Transverse colon (tissue), 4 donors: ENCODE data around the gene SCN9A. TPM values are rescaled to one million over a fixed set of nuclear protein-coding genes. Genes with fewer than 3 reads are reported as not detected.

Experiments used
- DNase-seq: peaks from one replicate; pipeline ENCODE4 v3.0.0-alpha.2; 2019
- H3K27ac ChIP-seq, 4 donors: fragments of 200-600 bp; sonication (generic); 2 replicates each; pipeline ENCODE4 v1.5.1; 2016 to 2018; ENCODE audit warnings: inconsistent platforms in 4 of 4
- H3K27me3 ChIP-seq: fragments of 200-600 bp; sonication (generic); 2 replicates; pipeline ENCODE4 v1.5.1; 2017; ENCODE audit warnings: inconsistent platforms
- H3K36me3 ChIP-seq, 4 donors: fragments of 200-600 bp; sonication (generic); 2 replicates each; pipeline ENCODE4 v1.5.1; 2017 to 2019; ENCODE audit warnings: inconsistent platforms in 4 of 4
- H3K4me1 ChIP-seq, 4 donors: fragments of 200-600 bp; sonication (generic); 2 replicates each; pipeline ENCODE4 v1.5.1; 2017 to 2020; ENCODE audit warnings: inconsistent platforms in 4 of 4
- H3K4me3 ChIP-seq, 4 donors: fragments of 200-600 bp; sonication (generic); 1 replicate in 1 of 4; 2 replicates in 3 of 4; pipeline versions ENCODE4 v1.5.1 to v1.6.1; 2017 to 2019; ENCODE audit warnings: inconsistent platforms in 4 of 4
- H3K9me3 ChIP-seq, 2 donors: fragments of 200-600 bp; sonication (generic); 2 replicates each; pipeline ENCODE4 v1.5.1; 2017 to 2019; ENCODE audit warnings: inconsistent platforms in 2 of 2
- EP300 ChIP-seq: sonication (generic); formaldehyde crosslinking; IDR thresholded peaks from one replicate; pipeline ENCODE4 v1.6.1; 2017; ENCODE audit warnings: antibody characterized with exemption, low read depth
- POLR2A ChIP-seq: fragments of 450-650 bp; IDR thresholded peaks from one replicate; pipeline ENCODE4 v1.6.1; 2016; ENCODE audit warnings: antibody characterized with exemption, mild to moderate bottlenecking, moderate library complexity
- POLR2AphosphoS5 ChIP-seq, 3 donors: sonication (generic); formaldehyde crosslinking; IDR thresholded peaks; one replicate each; pipeline ENCODE4 v1.6.1; 2016; ENCODE audit warnings: antibody characterized with exemption in 3 of 3
- WGBS, 2 donors: methylation state at CpG; one replicate each; pipeline ENCODE4 v1.1.5; 2018; ENCODE audit warnings: low coverage in 1 of 2; 5-methylcytosine and 5-hydroxymethylcytosine counted together
- in situ Hi-C, 4 donors: fragments of 200-750 bp; cut with MboI; loops; one replicate each; pipeline versions ENCODE4 v1.15.0 to v1.15.1; 2017; ENCODE audit warnings: low sequenced_read_pairs in 3 of 4, low pct_ligation_motif_present in 1 of 4, low pct_unique_long_range_greater_than_20kb in 1 of 4
- intact Hi-C: fragments of 100-400 bp; cut with DNase I; formaldehyde crosslinking; loops from one replicate; pipeline ENCODE4 v1.15.1; 2023; ENCODE audit warnings: low total_unique reads
- total RNA-seq, 4 donors: library from RNA; depleted of rRNA; stranded (reverse); fragments of >200 nt; gene quantifications; one replicate each; pipeline ENCODE4 v1.1.0, GENCODE V29; 2016
- TF ChIP-seq, protein P1 (sequence below), 5 experiments: fragments of 200-600 bp in 3 of 5; fragments of 450-650 bp in 2 of 5; sonication (generic) in 3 of 5; IDR thresholded peaks; 1 replicate in 2 of 5; 2 replicates in 3 of 5; pipeline ENCODE4 v1.5.1; 2016 to 2017; ENCODE audit warnings: antibody characterized with exemption in 5 of 5, inconsistent platforms in 3 of 5, mild to moderate bottlenecking in 2 of 5, moderate library complexity in 1 of 5

The SCN9A gene
- total RNA-seq, 4 donors from 2014 or later: 13.1 to 35.8 (median 24.5) TPM

- Histone ChIP-seq H3K27ac (no peak overlapping the region), H3K36me3 (no peaks in the 10 kb centered on the region), H3K4me1 (peaks cover 0 to 6% (median 3%) of the 10 kb centered on the region in 4 donors), H3K9me3 (no peaks in the 10 kb centered on the region), H3K27me3 (no peaks in the 10 kb centered on the region), H3K4me3 (no peak overlapping the region)
- 66 to 69% methylated on average over 2 of the region's 2 CpGs for WGBS, 2 donors
- no peak for DNase-seq
- no peak for TF ChIP-seq EP300
- TF ChIP-seq, protein P1, sequence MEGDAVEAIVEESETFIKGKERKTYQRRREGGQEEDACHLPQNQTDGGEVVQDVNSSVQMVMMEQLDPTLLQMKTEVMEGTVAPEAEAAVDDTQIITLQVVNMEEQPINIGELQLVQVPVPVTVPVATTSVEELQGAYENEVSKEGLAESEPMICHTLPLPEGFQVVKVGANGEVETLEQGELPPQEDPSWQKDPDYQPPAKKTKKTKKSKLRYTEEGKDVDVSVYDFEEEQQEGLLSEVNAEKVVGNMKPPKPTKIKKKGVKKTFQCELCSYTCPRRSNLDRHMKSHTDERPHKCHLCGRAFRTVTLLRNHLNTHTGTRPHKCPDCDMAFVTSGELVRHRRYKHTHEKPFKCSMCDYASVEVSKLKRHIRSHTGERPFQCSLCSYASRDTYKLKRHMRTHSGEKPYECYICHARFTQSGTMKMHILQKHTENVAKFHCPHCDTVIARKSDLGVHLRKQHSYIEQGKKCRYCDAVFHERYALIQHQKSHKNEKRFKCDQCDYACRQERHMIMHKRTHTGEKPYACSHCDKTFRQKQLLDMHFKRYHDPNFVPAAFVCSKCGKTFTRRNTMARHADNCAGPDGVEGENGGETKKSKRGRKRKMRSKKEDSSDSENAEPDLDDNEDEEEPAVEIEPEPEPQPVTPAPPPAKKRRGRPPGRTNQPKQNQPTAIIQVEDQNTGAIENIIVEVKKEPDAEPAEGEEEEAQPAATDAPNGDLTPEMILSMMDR (IDR thresholded peaks at IDR 0.05): no peak
- no peak for TF ChIP-seq POLR2AphosphoS5 (IDR thresholded peaks at IDR 0.05)
- no peak for TF ChIP-seq POLR2A
- intact Hi-C loops: no loop called here
- in situ Hi-C loops: no loop called here
Measured at GRCh38 chr2:166337932-166338331, 37.8 kb downstream of the SCN9A start.

DNA sequence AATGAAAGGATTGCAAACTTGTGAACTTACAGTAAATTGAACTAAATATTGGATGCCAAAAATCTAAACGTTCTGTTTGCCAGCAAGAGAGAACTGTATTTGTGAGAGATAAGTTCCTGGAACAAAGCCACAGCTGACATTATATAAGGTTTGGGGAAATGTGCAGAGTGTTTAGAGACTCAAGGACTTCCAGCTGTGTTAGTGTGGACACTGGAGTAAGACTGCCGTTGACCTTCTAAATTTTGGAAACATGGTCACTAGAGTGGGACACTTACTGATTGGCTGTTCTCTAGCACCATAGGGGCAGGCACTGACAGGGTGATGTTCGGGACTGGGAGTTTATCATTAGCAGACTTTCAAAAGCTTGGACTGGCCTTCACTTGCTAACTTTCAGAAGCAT lies 40.5 kb downstream of the SCN9A start:
- in situ Hi-C loops (no loop called here), intact Hi-C loops (no loop called here)
- Histone ChIP-seq H3K4me1 (peaks cover 0 to 6% (median 3%) of the 10 kb centered on the region in 4 donors), H3K4me3 (no peak overlapping the region), H3K9me3 (no peaks in the 10 kb centered on the region), H3K36me3 (no peaks in the 10 kb centered on the region), H3K27ac (no peak overlapping the region), H3K27me3 (no peaks in the 10 kb centered on the region)
- no peak for TF ChIP-seq POLR2A
- WGBS, 2 donors: 33 to 43% methylated on average over 3 of the region's 3 CpGs
- DNase-seq: no peak

GRCh38 chr2:166334805-166335204 lies 40.9 kb downstream of the SCN9A start:
- Histone ChIP-seq H3K36me3 (no peaks in the 10 kb centered on the region), H3K27me3 (no peaks in the 10 kb centered on the region), H3K9me3 (no peaks in the 10 kb centered on the region), H3K27ac (no peak overlapping the region), H3K4me1 (peaks cover 0 to 6% (median 3%) of the 10 kb centered on the region in 4 donors), H3K4me3 (no peak overlapping the region)
- DNase-seq: no peak
- in situ Hi-C loops (no loop called here), intact Hi-C loops (no loop called here)
- TF ChIP-seq EP300 (no peak), POLR2A (no peak), POLR2AphosphoS5 (IDR thresholded peaks at IDR 0.05) (no peak)
- TF ChIP-seq, protein P1 (IDR thresholded peaks at IDR 0.05): no peak

DNA sequence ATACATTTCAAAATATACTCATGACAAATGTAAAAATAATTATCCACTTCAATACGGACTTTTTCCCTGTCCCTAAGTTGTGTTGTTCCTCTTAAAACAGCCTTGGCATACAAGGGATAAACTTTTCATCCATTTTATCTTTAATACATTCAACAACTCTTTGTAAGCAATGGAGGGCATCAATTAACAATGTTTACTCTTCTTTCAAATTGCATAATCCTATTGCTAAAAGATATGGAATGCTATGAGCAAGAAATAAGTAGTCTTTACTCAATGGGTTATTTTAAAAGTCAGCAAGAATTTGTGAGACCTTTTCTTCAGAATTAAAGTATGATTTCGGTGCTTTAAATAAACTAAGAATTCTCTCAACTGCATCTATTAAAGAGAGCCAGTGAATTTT lies 41.9 kb downstream of the SCN9A start:
- Histone ChIP-seq H3K4me3 (no peak overlapping the region), H3K4me1 (peaks cover 0 to 6% (median 3%) of the 10 kb centered on the region in 4 donors), H3K27ac (no peak overlapping the region), H3K9me3 (no peaks in the 10 kb centered on the region), H3K27me3 (no peaks in the 10 kb centered on the region), H3K36me3 (no peaks in the 10 kb centered on the region)
- in situ Hi-C loops: no loop called here
- WGBS, 2 donors: 57 to 70% methylated on average over 2 of the region's 2 CpGs
- intact Hi-C loops: no loop called here
- TF ChIP-seq EP300 (no peak), POLR2AphosphoS5 (IDR thresholded peaks at IDR 0.05) (no peak), POLR2A (no peak)
- TF ChIP-seq, protein P1 (IDR thresholded peaks at IDR 0.05): no peak
- DNase-seq: no peak

- H3K4me3 ChIP-seq: no peak overlapping the region
- H3K9me3 ChIP-seq: no peaks in the 10 kb centered on the region
- no peaks in the 10 kb centered on the region for H3K27me3 ChIP-seq
- H3K36me3 ChIP-seq: no peaks in the 10 kb centered on the region
- peaks cover 0 to 6% (median 3%) of the 10 kb centered on the region in 4 donors for H3K4me1 ChIP-seq
- intact Hi-C loops (no loop called here), in situ Hi-C loops (no loop called here)
- TF ChIP-seq, protein P1 (IDR thresholded peaks at IDR 0.05): no peak
- TF ChIP-seq POLR2AphosphoS5 (IDR thresholded peaks at IDR 0.05): no peak
- no peak for TF ChIP-seq POLR2A
- TF ChIP-seq EP300: no peak
- no peak for DNase-seq
- no peak overlapping the region for H3K27ac ChIP-seq
Measured at GRCh38 chr2:166332106-166332505, 43.6 kb downstream of the SCN9A start.
